Effector CD4-positive, alpha-beta T cell (primary cell): ENCODE data around the gene COPS8.

Experiments used
- DNase-seq: peaks from one replicate; pipeline ENCODE4 v3.0.0-alpha.2; 2020

The COPS8 gene

GRCh38 chr2:237102428-237102827, 16.7 kb downstream of the COPS8 start:
- no peak for DNase-seq

DNA sequence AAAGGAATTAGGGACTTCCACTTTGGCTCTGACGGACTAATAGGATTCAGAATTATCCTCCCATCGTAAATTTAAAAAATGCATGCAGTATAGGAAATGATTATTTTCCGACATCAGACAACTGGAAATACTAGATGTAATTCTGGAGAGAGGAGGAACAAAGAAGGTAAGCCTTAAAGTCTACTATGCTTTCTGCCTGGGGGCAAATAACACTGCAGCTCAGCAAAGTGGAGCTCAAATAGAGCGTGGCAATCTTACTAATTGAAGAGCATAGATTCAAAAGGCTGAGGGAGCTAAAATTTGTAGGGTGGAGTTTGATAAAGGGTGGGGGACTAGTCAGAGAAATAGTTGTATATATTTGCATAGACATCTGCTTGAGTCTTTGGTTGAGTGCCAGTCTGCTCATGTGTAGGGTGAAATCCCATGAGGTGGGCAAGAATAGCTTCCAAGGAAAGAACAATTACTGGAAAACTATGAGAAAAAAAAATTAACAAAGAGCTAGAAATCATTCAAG, 23.8 kb downstream of the COPS8 start:
- DNase-seq: no peak

- DNase-seq: no peak
These were observed 27.5 kb downstream of the COPS8 start for GRCh38 chr2:237113026-237113795.

DNA sequence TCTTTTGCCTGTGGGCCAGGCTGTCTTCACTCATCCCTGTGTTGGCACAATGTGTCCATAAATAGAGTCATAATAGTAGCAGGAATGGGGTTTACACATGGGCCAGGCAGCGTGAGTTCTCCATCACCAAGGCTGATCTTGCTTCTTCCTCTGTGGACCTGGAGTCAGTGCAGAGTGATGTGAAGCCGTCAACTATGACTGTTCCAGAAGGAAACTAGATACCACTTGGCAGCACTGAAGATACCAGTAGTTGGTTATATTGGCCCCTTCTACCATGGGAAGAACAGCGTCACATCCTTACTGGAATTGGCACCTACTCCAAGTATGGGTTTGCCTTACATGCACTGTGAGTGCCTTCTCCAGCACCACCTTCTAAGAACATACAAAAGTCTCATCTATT, 30.2 kb downstream of the COPS8 start:
- no peak for DNase-seq

GRCh38 chr2:237116431-237116830, 30.7 kb downstream of the COPS8 start:
- DNase-seq: no peak

- no peak for DNase-seq
These were observed 32.3 kb downstream of the COPS8 start for GRCh38 chr2:237118025-237118424.

GRCh38 chr2:237118561-237119155, 33.0 kb downstream of the COPS8 start:
- DNase-seq: no peak

GRCh38 chr2:237120916-237121315, 35.2 kb downstream of the COPS8 start:
- DNase-seq: no peak

DNA sequence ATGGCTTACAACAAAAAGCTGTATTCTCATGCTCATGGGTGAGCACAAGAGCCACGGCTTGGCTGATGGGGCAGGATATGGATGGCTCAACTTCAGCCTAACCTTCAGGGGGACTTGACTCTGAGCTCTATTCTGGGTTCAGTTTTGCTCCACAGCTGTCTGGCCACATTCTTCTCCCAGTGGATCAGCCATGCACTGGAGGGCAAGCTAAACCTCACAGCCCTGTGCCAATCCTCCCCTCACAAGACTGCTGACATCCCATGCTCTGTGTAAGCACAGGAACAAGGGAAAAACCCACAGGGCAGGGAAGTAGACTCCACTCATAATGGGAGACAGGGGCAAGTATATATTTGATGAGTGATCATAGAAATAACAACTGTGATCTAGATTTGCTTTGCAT, 35.6 kb downstream of the COPS8 start:
- no peak for DNase-seq

DNA sequence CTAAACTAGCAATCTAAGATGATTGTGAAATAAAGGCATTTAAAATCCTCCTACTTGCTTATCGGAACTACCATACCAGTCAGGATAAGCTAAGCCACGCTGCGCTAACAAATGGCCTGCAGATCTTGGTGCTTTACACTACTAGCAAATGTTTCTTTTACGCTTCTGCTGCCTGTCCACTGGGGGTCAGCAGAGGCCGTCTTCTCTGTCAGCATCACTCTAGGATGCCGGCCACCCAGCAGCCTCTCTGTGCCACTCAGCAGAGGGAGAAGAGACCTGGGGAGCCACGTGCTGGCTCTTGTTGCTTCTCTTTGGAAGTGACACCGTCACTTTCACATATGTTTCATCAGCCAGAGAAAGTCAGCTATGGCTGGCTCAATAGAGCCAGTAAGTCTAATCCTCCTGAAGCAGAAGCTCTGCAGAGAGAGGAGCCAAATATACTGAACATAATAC, 36.6 kb downstream of the COPS8 start:
- DNase-seq: no peak

GRCh38 chr2:237124820-237125219, 39.1 kb downstream of the COPS8 start:
- DNase-seq: no peak

DNA sequence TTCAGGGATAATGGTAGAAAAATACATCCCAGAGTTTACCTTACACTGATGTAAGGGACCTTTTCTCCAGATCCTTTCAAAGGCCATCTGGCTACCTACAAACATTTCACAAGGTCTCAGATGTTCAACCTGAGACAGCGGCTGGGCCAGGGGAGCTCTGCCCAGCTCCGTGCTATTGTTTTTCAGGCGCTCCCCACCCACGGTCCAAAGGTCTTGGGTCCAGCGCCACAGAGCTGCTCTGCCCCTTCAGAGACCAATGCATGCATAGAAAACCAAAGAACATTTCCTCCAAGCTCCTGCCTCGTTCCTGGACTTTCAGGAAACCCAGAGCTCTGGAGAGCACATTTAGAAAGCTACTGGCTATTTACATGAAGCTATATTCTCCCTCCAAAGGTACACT, 40.3 kb downstream of the COPS8 start:
- no peak for DNase-seq

GRCh38 chr2:237126519-237127174, 41.0 kb downstream of the COPS8 start:
- DNase-seq: no peak

GRCh38 chr2:237128026-237128703, 42.5 kb downstream of the COPS8 start:
- DNase-seq: no peak

GRCh38 chr2:237128845-237129592, 43.3 kb downstream of the COPS8 start:
- no peak for DNase-seq

DNA sequence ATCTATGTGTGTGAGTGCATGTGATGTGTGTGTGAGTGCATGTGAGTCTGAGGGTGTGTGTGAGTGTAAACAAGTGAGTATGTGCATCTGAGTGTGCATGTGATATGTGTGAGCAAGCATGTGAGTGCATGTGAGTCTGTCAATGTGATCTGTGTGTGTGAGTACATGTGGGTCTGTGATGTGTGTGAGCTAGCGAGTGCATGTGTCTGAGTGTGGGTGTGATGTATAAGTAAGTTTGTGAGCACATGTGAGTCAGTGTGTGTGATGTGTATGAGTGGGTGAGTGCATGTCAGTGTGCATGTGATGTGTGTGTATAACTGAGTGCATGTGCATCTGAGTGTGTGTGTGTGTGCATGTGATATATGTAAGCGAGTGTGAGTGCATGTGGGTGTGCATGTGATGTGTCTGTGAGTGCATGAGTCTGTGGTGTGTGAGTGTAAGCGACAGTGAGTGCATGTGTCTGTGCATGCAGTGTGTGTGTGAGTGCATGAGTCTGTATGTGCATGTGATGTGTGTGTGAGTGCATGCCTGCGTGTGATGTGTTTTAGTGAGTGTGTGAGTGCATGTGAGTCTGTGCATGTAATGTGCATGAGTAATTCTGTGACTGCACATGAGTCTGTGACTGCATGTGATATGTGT, 44.1 kb downstream of the COPS8 start:
- DNase-seq: no peak

GRCh38 chr2:237130562-237131421, 45.1 kb downstream of the COPS8 start:
- no peak for DNase-seq

DNA sequence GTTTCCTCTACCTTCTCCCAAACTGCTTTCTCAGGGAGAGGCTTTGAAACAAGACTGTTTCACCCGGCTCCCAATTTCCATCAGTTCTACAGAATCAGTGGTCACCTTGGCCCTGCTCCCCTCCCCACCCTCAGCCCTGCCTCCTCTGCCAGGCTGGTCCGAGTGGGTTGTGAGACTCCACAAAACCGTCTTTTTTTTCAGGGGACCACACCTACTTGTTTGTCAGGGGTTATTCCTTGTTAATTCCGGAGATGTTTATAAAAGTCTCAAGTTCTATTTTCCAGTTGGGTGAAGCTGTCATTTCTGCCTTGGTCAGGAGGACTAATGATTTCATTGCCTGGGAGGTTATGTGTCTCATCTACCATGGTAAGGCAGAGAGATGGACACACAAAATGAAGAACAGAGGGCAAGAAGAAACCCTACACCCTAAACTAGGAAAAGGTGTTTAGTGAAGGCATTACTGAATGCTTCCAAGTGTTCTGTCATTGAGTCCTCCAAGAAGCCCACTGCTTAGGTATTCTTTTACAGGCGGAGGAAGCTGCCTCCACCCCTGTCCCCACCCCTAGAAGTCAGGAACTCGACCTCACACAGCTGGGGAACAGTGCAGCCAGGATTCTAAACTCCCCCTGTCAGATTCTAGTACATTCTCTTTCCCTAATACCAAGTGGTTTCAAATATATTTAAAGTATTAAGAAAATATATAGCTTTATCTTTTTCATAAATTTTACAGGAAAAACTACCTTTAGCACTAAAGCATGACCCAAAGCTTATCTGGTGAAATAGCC, 46.3 kb downstream of the COPS8 start:
- no peak for DNase-seq

- DNase-seq: no peak
These were observed 47.1 kb downstream of the COPS8 start for GRCh38 chr2:237132799-237133198.
